ENCODE measurements around the gene ERICH4. TPM values are rescaled to one million over a fixed set of nuclear protein-coding genes. Genes with fewer than 3 reads are reported as not detected.
A peak's percentile ranks its signal among the peaks of the same experiment; 100 is the strongest.

Gene ERICH4
- total RNA-seq, 2 experiments from 2014 or later: not detected

DNA sequence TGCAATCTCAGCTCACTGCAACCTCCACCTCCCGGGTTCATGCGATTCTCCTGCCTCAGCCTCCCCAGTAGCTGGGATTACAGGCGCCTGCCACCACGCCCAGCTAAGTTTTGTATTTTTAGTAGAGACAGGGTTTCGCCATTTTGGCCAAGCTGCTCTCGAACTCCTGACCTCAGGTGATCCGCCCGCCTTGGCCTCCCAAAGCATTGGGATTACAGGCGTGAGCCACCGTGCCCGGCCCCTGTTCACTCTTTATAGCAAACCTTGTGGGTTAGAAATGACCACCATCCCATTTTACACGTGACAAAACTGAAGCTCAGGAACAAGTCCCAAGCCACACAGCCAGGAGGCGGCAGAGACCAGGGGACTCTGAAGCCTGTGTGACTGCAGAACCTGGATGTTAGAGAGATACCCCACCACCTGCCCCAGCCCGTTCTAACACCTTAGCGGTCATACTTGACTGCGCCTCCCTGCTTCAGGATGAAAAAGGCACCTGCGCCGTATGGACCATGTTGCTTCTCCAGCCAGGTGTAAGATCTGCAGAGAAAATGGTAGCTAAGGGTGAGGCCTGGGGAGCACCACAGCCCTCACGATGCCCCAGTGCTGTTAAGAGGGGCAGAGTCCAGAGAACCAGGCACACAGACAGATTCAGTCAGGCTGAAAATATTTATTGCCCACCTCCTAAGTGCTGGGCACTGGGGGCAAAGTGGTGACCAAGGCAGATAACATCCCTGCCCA lies 6.9 kb upstream of the ERICH4 start:
- DNase-seq (no peak), ATAC-seq (no peak)
- Mint-ChIP-seq H3K4me1 (ENCODE audit: low read depth) (peaks cover 17% of the 10 kb centered on the region), H3K4me3 (no peak overlapping the region), H3K36me3 (ENCODE audit: low read depth) (peaks cover 18% of the 10 kb centered on the region), H3K27ac (no peak overlapping the region), H3K9me3 (no peaks in the 10 kb centered on the region), H3K27me3 (no peaks in the 10 kb centered on the region)
- TF ChIP-seq, protein P1, sequence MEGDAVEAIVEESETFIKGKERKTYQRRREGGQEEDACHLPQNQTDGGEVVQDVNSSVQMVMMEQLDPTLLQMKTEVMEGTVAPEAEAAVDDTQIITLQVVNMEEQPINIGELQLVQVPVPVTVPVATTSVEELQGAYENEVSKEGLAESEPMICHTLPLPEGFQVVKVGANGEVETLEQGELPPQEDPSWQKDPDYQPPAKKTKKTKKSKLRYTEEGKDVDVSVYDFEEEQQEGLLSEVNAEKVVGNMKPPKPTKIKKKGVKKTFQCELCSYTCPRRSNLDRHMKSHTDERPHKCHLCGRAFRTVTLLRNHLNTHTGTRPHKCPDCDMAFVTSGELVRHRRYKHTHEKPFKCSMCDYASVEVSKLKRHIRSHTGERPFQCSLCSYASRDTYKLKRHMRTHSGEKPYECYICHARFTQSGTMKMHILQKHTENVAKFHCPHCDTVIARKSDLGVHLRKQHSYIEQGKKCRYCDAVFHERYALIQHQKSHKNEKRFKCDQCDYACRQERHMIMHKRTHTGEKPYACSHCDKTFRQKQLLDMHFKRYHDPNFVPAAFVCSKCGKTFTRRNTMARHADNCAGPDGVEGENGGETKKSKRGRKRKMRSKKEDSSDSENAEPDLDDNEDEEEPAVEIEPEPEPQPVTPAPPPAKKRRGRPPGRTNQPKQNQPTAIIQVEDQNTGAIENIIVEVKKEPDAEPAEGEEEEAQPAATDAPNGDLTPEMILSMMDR (IDR thresholded peaks at IDR 0.05): no peak
- intact Hi-C loops (cut with micrococcal nuclease): no loop called here
- CTCF ChIA-PET: interaction anchor here (0.8 to 1.5 kb wide), 2 partner anchors 13 to 128 kb away, joined by 3 to 4 read pairs; no protein-coding TSS in a partner anchor
- POLR2A ChIA-PET: no interaction called here

DNA sequence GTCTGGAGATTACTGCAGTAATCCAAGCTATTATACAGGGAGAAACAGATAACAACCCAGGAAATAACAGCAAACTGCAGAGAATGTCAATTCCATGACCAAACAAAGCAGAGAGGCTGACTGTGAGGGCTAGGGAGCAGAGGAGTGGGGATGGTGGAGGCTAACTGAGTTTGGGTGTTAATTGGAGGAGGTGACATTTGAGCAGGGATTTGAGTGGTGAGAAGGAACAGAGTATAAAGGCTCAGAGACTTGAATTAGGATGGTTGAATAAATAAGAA lies 6.3 kb upstream of the ERICH4 start:
- H3K9me3 Mint-ChIP-seq: no peaks in the 10 kb centered on the region
- ATAC-seq (no peak), DNase-seq (no peak)
- ChIA-PET POLR2A (no interaction called here), CTCF (interaction anchor here (0.8 to 1.5 kb wide), 3 partner anchors 12 to 270 kb away, joined by 3 to 4 read pairs (median 3); no protein-coding TSS in a partner anchor)
- intact Hi-C loops (cut with micrococcal nuclease): no loop called here
- H3K27ac Mint-ChIP-seq: no peak overlapping the region
- peaks cover 17% of the 10 kb centered on the region for H3K4me1 Mint-ChIP-seq (ENCODE audit: low read depth)
- no peaks in the 10 kb centered on the region for H3K27me3 Mint-ChIP-seq
- H3K4me3 Mint-ChIP-seq: no peak overlapping the region
- TF ChIP-seq, protein P1 (IDR thresholded peaks at IDR 0.05): no peak
- H3K36me3 Mint-ChIP-seq (ENCODE audit: low read depth): peaks cover 18% of the 10 kb centered on the region

DNA sequence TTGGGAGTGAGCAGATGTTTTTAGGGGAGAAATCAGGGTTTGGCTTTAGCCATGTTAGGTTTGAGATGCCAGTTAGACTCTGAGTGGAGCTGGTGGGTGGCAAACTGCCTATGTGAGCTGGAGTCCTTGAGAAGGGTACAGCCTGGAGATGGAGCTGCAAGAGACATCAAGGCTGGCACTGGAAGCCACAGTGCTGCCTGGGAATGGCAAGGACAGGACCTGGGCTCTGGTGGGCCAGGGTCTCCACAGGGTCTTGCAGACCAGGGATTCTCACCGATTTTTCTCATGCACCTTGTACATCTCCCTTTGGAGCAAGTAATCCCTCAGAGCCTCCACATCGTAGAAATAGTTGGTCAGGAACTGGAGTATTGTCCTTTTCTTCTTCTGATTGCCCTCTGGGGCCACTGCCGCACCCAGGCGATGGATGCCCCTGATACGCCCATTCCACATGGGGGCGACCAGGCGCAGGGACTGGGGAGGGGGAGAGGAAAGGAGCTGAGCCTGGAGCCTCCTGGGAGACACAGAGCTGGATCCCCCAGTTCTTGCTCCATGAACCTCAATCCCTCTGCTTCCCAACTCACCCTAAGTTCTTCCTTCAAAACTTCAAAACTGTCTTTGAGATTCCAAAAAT lies 4.9 kb upstream of the ERICH4 start:
- Mint-ChIP-seq H3K4me1 (ENCODE audit: low read depth) (peaks cover 17% of the 10 kb centered on the region), H3K4me3 (peak overlapping the region; percentile 34), H3K27ac (no peak overlapping the region), H3K9me3 (no peaks in the 10 kb centered on the region), H3K36me3 (ENCODE audit: low read depth) (peaks cover 9% of the 10 kb centered on the region), H3K27me3 (no peaks in the 10 kb centered on the region)
- DNase-seq (no peak), ATAC-seq (no peak)
- TF ChIP-seq, protein P1 (IDR thresholded peaks at IDR 0.05): no peak
- intact Hi-C loops (cut with micrococcal nuclease): no loop called here
- ChIA-PET CTCF (interaction anchor here (1.0 kb wide), 1 partner anchor 269 kb away, joined by 3 read pairs; no protein-coding TSS in a partner anchor), POLR2A (interaction anchor here (2.7 to 3.2 kb wide), 2 partner anchors 10 to 11 kb away, joined by 13 to 14 read pairs; no protein-coding TSS in a partner anchor)

DNA sequence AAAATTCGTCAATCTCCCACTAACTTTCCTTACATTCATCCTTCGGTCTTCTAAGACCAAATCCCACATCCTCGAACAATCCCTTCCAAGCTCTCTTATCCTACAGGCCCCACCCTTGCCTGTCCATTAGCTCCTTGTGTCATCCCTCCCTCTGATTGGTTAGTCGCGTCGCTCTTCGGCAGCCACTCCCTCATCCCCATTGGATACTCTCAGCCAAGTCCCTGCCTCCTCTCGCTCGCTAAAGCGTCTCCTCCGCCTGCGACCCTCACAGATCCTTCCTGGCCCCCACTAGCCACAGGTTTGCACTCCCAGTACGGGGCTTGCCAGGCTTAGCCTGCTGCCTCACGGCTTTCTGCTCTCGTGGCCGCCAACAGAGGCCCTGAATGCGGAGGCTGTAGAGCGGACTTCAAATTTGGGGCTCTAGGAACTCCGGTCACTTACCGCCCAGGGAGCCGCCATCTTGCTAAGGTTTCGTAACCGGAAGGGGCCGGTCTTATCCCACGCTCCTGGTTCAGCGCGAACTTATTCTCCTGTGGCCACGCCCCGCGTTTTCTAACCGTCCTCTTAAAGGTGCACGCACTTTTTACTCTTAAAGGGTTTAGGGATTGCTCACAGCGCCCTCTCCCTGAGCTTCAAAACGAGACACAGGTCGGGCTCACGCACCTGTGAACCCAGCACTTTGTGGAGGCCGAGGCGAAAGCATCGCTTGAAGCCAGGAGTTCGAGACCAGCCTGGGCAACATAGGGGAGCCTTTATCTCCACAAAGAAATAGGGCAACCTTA lies 3.3 kb upstream of the ERICH4 start, which contains the start of gene DMAC2:
DMAC2 (minus strand) TSS at position 472 of the 782 bp plus-strand sequence; CDS start at position 459, 13 bp downstream.
- POLR2A ChIA-PET: interaction anchor here (0.5 to 3.2 kb wide), 8 partner anchors 10 to 420 kb away, joined by 3 to 14 read pairs (median 4); partner anchors contain the start of genes B3GNT8 and RPS19
- peaks cover 8% of the 10 kb centered on the region for H3K36me3 Mint-ChIP-seq (ENCODE audit: low read depth)
- intact Hi-C loops (cut with micrococcal nuclease): no loop called here
- no peak within 1 kb of the TSS for H3K4me3 Mint-ChIP-seq
- H3K27me3 Mint-ChIP-seq: peaks cover 2% of the 10 kb centered on the region
- no peaks in the 10 kb centered on the region for H3K9me3 Mint-ChIP-seq
- ATAC-seq (peak; percentile 96), DNase-seq (peak; percentile 100)
- TF ChIP-seq, protein P1 (IDR thresholded peaks at IDR 0.05): peak; percentile 48
- peaks cover 17% of the 10 kb centered on the region for H3K4me1 Mint-ChIP-seq (ENCODE audit: low read depth)
- CTCF ChIA-PET: interaction anchor here (0.7 to 2.8 kb wide), 20 partner anchors 9 to 157 kb away, joined by 3 to 32 read pairs (median 4); partner anchors contain the start of genes B3GNT8 and B9D2
- H3K27ac Mint-ChIP-seq: no peak within 1 kb of the TSS
